Endometrial microvascular endothelial cells (primary cell): ENCODE data around the gene ITIH5. TPM values are rescaled to one million over a fixed set of nuclear protein-coding genes. Genes with fewer than 3 reads are reported as not detected.

Experiments used
- in situ Hi-C: cut with HindIII; loops from 2 replicates; pipeline ENCODE4 v1.10.0; 2017; ENCODE audit warnings: low sequenced_read_pairs, low pct_unique_long_range_greater_than_20kb; ENCODE audit errors: inconsistent ontology term
- total RNA-seq: library from RNA; depleted of rRNA; stranded (reverse); fragments of >200 nt; gene quantifications from one replicate; pipeline ENCODE4 v1.2.3, GENCODE V29; 2015; ENCODE audit errors: inconsistent ontology term

The ITIH5 gene
- total RNA-seq, 1 donor from 2014 or later, result not detected

DNA sequence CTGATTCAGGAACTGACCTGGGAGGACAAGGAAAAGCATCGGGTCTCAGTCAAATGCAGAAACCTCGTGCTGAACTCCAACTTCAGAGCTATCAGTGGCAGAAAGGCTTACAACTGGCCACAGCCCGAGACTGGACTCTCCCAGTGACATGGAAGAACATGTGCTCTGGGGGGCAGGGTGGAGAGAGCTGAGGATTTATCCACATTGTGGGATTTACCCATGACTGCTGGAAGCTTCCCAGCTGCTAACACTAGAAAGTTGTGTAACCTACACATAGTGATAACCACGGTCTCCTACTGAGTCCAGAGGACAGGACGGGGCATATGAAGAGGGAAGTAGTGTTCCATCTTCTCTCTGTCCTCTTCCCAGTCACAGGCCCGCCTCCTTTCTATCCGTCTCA, 103.4 kb downstream of the ITIH5 start:
- in situ Hi-C loops, result no loop called here

DNA sequence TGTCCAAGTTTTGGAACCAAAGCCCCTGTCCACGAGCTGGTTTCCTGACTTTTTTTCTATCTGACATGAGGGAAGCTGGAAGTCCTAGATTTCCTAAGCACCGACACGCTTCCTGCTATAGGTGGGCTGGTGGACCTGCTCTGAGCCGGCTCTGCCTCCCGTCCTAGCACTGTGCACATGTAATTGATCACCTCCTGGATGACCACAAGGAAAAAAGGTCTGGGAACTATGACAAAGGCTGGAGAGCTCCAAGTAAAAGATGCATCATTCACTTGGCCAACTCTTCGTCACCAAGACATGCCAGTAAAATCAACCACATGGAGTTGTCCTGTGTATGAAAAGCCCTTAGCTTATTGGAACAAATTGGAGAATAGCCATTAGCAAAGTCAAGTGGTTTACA, 104.8 kb downstream of the ITIH5 start:
- in situ Hi-C loops, result no loop called here

DNA sequence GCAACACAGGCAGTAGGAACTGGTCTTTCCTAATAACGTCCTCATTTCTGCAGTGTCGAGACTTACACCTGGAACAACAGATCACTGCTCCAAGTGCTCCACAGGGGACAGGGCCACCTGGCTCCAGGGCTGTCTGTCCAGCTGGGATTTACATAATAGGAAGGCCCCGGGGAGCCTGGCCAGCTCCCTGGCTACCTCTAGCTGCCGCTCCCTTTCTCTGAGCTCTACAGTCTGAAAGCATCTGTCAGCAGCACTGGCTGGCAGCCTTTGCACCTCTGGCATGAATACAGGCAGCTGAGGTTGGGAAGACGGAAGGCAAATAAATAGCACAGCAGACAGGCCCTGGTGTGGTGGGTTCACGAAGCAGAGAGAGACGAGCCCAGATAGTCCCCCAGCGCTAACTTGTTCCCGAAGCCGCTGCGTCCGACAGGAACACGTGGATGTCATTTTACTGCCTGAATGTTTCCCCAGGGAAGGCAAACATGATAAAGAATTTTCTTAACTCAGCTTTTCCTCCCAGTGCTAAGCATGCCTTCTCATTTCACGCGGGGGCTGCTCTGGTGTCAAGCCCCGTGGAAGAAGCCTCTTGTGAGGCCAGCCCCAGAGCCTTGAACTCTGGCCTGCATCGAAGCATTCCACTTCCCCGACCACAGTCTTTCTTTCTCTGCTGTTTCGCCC, 105.4 kb downstream of the ITIH5 start:
- in situ Hi-C loops, result no loop called here

DNA sequence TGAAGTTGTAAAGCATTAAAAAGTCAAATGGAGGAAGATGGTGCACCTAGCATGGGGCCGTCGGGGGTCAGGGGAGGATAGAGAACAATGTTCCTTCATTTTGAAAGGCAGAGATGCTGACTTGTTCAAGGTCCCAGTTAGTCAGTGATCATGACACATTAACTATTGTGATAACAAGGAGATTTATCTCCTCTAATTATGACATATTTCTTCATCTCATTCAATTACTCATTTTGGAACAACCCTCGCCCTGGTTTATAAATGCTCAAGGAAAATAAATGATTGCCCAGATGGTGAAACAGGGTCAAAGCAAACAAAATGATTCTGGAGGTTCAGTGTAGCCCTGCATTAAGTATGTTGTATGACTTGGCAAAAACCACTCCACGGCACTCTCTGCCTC, 106.2 kb downstream of the ITIH5 start:
- in situ Hi-C loops, result no loop called here

DNA sequence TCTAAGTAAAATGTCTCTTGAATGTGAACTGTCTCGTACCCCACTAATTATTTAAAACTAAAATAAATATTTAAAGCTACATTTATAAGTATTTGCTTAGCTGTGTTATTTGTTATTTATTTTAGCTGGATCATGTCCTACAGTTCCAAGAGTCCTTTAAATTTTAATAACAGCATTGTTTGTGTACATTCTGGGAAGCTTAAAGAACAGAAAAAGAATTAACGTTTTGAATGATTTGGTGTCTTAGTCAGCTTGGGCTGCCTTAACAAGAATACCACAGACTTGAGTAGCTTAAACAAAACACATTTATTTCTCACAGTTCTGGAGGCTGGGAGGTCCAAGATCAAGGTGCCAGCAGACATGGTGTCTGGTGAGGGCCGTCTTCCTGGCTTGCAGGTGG, 107.4 kb downstream of the ITIH5 start:
- in situ Hi-C loops, result no loop called here

DNA sequence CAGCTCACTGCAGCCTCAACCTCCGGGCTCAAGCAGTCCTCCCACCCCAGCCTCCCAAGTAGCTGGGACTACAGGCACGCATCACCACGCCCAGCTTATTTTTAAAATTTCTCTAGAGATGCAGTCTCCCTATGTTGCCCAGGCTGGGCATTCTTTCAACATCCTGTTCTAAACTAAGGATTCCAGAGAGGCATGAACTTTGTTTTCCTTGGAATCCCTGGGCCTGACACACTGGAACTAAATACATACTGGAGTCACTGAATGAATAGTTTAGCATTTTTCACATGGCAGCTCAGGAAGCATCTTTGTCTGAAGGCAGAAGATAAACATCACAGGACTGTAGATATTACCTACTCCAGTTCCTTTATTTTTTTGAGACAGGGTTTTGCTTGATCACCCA, 108.7 kb downstream of the ITIH5 start:
- in situ Hi-C loops, result no loop called here

DNA sequence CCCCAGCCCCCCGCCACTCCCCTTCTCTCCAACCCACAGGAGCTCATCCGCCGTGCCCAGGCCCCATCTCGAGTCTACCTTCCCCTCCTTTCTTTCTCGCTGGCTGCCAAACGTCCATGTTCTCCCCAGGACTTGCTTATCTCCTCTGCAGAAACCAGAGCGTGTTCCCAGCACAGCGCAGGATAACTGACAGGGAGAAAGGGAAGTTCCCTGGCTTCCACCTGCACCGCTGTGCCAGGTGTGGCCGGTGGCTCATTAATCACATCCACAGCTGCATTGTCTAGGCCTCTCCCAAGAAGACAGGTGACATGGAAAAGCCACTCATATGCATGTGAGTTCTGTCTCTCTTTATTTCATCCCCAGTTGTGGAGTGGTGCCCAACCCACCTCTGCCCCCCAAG, 113.2 kb downstream of the ITIH5 start:
- in situ Hi-C loops, result no loop called here

DNA sequence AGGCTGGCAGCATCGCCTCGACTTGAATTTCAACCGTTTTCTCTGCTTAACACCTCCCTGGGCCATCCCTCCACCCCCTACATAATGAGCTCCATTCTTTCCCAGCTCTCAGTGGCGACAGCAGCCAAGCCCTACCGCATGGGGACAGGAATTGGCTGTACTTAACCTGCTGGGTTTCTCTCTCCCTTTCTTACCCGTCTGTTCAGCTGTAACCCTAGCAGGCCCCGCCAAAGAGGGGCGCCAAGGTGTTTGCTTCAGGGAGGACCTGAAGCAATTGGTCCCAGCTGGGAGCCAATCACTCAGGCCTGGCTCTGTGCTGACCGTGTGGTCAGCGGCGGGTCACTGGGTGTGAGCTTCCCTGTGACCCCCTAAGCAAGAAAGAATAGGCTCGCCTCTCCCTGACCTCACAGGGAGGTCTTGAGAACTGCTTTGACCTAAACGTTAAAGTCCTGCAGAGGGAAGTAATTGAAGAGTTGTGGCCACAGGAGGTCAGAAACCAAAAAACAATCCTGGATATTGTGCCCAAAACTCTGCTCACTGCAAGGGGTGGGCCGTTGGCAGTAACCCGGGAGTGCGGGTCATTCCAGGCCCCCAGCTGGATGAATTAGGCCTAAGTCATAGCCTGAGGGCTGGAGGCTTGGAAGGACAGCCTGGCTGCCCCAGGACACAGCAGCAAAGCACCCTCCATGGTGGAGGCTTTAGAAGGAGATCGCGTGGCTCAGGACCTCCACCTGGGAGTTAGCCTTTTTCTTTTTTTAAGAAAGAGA, 114.6 kb downstream of the ITIH5 start:
- in situ Hi-C loops, result no loop called here

DNA sequence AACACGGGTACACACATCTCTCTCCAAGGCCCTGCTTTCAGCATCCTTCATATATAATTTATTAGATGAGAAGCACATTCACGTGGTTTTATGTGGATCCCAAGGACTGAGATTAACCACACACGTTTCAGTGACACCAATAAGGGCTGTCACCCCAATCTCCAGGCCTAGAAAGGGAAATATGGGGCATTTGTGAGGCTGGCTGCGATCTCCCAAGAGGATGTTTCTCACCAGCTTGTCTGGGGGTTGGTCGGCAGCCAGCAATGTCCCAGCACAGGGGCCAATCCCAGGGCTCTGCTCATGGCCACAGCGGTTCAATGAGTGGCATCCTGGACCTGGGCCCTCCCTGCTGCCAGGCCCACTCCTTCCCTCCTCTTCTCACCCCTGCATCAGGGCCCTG, 115.5 kb downstream of the ITIH5 start:
- in situ Hi-C loops, result no loop called here

DNA sequence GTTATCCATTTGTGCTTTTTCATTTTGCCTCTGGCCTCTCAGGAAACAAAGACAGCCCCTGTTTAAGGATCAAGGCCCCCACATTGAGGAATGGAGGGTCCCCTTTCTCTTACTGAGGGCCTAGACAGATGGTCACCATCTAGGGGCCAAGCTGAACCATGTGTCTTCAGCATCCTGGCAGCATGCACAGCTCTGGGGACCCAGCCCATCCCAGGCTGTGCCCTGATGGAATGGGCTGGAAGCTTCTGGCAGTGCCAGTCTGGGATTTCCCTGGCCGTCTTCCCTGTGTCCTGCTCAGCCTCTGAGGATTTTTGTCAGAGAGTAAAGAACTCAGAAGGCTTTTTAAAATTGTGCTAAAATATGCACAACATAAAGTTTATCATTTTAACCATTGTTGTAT, 116.8 kb downstream of the ITIH5 start:
- in situ Hi-C loops, result no loop called here

DNA sequence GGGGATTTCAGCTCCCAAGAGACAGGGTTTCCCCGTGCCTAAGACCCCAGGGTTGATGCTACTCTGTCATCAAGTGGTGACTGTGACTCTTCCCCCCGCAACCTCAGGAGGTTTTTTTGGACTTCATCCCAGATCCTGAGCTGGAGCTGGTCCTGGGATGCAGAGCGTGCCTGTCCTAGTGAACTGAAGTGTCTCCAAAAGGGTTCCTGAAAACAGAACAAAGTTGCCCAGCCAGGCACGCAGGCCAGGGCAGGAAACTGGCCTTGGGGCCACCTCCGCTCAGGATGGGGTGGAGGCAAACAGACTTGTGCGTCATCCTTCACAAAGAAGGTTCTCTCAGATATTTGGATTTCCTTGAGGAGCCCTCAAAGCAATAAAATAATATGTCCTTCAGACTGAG, 118.9 kb downstream of the ITIH5 start:
- in situ Hi-C loops, result no loop called here

DNA sequence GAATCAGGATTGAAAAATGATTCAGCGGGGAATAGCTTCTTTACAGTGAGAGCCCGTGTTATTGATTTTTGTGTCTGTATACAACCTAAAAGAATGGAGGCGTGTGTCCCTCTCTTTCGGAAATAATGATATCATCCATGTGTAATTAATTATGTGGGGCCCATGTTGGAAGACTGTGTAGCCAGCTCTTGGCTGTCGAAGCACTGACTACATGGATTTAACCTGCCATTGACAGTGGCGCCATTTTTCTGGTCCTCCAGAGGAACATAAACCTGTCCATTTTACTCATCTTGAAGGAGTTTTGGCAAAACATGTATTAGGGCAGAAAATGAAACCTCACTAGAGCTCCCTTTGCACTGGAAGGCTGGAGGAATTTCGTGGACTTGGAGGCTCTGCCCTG, 119.6 kb downstream of the ITIH5 start:
- in situ Hi-C loops, result no loop called here

DNA sequence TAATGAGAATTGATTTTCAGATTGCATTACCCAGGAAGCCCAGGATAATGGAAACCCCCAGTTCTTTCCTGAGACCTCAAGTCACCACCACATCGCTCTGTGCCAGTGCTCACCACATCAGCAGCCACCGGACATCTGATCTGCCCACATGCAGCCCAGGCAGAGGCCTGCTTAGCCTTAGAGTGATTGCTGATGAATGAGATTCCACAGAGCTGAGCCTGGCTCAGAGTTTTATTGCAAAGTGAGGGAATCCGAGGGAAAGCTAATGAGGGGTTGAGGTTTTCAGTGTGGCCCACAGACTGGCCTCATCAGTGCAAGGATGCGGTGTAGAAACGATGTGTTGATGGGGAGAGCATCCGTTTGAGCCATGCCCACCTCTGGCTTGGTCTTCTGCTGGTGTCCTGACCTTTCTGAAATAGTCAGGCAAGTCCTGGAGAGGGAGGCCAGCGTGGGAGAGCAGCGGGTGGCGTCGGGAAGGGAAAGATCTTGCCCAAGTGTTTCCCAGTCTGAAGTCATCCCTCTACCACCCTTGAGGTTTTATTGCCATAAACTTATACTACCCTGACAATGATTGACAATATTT, 120.3 kb downstream of the ITIH5 start:
- in situ Hi-C loops, result no loop called here

DNA sequence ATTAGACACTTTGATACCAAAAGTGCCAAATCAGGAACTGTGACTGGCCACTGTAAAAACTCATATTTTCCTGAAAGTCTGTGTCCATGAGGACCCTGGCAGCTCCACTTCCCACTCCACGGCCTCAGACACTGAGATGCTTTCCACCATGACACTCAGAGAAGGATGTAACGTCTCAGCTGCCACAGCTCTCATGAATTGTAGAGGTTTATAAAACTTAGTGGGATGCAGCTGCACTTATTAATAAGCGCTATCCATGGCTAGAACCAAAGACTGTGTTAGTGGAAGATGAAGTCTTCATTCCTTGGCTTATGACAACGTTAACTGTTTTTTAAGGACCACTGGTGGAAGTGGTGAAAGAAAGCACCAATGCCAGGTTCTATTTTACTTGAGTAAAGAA, 121.0 kb downstream of the ITIH5 start:
- in situ Hi-C loops, result no loop called here

DNA sequence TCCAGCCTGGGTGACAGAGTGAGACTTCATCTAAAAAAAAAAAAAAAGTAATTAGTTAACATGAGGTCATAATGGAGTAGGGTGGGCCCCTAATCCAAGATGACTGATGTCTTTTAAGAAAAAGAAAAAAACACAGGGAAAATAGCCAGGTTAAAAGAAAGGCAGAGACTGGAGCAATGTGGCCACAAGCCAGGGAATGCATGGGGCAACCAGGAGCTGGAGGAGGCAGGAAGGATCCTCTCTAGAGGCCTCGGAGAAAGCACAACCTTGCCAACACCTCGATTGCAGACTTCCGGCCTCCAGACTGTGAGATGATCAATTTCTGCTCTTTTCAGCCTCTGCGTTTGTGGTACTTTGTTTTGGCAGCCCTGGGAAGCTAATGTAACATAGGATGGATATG, 121.5 kb downstream of the ITIH5 start:
- in situ Hi-C loops, result no loop called here

DNA sequence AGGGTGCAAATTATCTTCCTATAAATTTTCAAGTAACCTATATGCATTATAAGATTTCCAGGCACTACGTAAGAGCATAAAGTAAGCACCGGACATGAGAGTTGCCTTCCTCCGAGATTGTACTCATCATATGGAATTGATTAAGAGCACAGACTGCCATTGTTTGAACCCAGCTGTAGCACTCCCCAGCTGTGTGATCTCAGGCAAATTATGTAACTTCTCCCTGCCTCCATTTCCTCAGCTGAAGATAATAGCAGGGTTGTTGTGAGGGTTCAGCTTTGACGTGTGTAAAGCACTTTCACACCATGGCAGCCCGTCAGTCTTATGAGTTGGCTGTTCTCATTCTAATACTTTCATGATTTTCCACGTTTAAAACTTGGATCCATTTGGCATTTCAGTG, 122.6 kb downstream of the ITIH5 start:
- in situ Hi-C loops, result no loop called here

DNA sequence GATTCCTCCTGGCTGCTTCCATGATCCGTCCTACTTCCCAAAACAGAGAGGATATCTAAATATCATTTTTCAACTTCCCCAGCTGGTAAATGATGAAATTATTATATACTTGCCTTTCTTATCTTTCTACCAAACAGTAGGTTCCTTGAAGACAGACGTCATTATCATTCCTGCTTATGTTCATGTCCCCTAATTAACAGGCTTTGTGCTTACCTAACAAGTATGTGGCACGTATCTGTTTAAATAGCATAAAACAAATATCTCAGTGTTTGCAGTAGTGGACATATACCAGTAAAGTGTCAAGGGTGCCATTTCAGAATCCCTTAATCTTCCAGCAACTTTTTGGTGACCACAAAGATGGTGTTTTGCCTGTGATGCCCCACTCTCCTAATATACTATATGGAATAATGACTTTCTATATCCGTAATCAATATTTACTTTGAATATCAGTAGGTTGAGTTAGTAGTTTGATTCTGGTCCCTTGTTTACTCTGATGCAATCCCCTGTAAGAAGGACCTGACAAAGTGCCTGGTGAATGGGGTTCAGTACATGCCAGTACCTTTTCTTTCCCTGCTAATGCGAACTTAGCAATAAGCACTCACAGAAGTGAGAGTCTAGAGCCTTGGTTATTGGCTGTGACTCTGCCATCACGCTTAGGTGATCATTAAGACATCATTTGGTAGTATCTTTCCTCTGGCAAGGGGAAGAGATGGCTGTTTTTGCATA, 124.4 kb downstream of the ITIH5 start:
- in situ Hi-C loops, result no loop called here

DNA sequence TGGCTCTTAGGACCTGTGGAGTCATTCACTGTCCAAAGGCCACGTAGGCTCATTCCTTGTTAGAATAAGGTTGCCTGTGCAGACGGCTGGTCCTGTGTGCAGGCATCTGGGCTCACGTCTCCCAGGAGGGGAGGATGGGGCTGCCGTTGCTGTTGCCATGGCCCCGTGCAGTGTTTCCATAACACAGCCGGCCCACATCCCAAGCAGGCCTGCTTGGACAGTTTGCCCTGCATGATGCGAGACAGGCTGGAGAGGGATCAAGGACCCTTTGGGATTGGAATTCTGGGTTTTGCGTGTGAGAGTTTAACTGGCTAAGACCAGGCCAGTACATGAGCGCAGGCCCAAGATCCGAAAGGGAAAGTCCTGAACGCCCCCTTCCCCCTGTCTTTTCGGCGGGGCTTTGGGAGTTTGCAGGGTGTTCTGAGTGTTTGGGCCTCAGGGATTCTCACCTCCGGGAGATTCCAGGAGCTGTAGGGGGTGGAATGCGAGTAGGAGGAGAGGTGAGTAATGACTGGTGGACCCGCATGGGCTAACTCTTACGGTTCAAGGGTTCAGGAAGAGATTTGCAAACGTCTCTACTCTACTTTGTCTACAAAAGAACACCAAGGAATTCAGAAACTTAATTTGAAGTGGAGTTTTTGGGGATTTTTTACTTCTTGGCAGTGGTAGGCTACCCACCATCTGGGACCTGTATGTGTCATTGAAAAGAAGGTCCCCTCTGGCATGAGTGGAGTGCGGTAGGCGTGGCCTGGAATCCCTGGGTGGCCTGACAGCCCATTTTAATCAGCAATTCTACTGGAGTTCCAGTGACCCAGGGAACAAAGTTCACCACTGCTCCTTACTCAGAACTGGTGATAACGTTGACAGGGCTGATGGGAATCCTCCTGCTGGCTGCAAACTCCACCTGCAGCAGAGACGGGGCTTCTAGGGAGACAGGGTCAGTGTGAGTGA, 125.4 kb downstream of the ITIH5 start:
- in situ Hi-C loops, result no loop called here
